Measurements from ENCODE around the gene GIPC3. TPM values are rescaled to one million over a fixed set of nuclear protein-coding genes. Genes with fewer than 3 reads are reported as not detected.

Gene GIPC3, protein sequence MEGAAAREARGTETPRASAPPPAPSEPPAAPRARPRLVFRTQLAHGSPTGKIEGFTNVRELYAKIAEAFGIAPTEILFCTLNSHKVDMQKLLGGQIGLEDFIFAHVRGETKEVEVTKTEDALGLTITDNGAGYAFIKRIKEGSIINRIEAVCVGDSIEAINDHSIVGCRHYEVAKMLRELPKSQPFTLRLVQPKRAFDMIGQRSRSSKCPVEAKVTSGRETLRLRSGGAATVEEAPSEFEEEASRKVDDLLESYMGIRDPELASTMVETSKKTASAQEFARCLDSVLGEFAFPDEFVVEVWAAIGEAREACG
- total RNA-seq (2014; rRNA removed; shearing (Covaris generic); ENCODE audit: low replicate concordance), result not detected in 2 replicates

DNA sequence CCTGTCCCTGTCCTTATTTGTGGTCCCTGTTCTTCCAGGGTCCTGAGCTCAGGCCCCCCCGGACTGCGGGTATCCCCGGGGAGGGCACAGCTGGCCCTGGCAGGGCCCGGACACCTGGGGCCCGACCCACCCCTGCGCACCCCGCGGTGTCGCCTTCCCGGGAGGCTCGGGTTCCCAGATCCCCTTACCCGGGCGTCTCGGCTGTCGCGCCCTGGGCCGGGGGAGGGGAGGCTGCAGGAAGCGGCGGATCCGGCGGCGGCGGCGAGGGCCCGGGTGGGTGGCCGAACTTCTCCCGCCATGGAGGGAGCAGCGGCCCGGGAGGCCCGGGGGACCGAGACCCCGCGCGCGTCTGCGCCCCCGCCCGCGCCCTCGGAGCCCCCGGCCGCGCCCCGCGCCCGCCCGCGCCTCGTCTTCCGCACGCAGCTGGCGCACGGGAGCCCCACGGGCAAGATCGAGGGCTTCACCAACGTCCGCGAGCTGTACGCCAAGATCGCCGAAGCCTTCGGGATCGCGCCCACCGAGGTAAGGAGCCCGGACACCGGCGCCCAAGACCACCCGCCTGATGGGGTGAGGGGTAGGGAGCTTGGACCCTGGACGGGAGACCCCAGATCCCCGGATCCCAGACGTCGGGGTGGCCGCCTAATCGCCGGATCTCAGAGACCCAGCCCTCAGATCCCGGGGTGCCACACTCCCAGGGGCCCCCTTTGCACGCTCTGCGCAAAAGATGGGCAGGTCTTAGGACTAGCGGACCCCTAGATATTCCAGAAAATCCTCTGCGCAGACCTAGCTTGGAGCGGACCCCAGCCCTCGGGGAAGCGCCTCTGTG lies at the start of gene GIPC3:
GIPC3 (plus strand) TSS at position 178 of the 826 bp plus-strand sequence; CDS start at position 298, 120 bp downstream.
- in situ Hi-C loops (cut with HindIII; ENCODE audit: low pct_unique_long_range_greater_than_20kb, low sequenced_read_pairs), result no loop called here
- DNase-seq (ENCODE audit: low read depth), result no peak

DNA sequence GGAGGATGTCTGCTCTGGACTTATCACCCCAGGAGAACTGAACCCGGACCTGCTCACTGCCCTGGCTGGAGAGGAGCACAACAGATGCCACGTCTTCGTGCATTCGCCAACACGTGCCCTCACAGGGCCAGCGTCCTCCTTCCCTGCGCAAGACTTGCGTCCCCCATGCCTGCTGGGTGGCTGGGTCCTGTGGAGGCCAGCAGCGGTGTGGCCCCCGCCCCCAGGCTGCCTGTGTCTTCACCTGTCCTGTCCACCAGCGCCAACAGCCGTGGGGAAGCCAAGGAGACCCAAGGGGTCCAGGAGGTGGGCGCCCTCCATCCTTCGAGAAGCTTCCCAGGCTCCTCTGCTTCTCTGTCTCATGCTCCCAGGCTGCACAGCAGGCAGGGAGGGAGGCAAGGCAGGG lies 49.7 kb upstream of the GIPC3 start:
- DNase-seq (ENCODE audit: low read depth), result no peak
- in situ Hi-C loops (cut with HindIII; ENCODE audit: low pct_unique_long_range_greater_than_20kb, low sequenced_read_pairs), result no loop called here

DNA sequence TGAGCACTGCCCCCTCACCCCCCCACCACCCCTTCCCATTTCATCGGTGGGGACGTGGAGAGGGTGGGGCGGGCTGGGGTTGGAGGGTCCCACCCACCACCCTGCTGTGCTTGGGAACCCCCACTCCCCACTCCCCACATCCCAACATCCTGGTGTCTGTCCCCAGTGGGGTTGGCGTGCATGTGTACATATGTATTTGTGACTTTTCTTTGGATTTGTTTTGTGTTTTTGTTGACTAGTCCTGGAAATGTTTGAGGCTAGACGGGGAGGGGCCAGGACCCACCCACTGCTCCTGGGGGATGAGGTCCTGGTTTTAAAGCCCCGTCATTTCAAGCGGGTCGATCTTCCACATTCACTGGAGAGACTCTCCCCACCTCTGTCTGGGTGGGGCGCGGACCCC lies 49.3 kb upstream of the GIPC3 start:
- in situ Hi-C loops (cut with HindIII; ENCODE audit: low pct_unique_long_range_greater_than_20kb, low sequenced_read_pairs), result no loop called here
- no peak for DNase-seq (ENCODE audit: low read depth)

DNA sequence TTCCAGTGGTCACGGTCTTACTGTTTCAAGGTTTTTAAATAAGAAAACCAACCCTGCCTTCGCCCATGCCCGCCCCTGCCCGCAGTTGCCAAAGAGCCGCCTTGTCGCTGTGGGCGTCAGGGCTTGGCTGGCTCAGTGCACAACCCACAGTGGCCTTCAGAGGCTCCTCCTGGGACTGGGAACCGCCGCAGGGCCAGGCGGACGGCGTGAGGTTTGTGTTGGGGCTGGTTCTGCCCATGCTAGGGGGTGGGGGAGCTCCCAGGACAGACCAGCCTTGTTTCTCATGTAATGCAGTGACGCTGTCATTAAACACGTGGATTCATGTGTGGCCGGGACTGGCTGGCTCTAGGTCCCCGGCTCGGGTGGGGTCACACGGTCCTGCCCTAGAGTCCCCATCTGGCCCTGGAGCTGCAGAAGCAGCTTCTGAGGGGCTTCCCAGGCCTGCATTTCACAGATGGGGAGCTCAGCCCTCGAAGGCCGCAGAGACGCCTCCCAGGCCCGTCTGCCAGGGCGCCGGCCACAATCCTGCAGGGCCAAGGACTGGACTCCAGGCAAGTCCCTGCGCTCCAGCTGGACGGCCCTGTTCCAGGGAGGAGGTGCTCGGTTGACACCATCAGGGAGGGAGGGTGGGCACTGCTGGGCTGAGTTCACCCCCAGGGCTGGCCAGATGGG lies 48.7 kb upstream of the GIPC3 start:
- DNase-seq (ENCODE audit: low read depth), result no peak
- in situ Hi-C loops (cut with HindIII; ENCODE audit: low pct_unique_long_range_greater_than_20kb, low sequenced_read_pairs), result no loop called here

DNA sequence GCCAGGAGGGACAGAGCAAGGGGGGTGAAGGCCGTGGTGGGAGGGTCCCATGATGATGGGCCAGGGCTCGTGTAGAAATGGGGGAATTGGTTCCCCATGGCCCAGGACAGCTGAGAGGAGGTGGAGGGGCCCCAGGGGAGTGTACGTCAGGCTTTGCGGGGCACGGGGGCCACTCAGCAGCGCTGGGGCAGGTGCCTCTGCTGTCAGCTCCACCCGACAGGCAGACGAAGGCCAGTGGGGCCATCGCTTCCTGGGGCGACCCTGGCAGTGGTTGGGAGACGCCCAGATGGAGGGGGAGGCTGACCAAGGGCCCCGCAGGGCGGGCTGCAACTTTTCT lies 48.2 kb upstream of the GIPC3 start:
- in situ Hi-C loops (cut with HindIII; ENCODE audit: low pct_unique_long_range_greater_than_20kb, low sequenced_read_pairs), result no loop called here
- DNase-seq (ENCODE audit: low read depth), result no peak

DNA sequence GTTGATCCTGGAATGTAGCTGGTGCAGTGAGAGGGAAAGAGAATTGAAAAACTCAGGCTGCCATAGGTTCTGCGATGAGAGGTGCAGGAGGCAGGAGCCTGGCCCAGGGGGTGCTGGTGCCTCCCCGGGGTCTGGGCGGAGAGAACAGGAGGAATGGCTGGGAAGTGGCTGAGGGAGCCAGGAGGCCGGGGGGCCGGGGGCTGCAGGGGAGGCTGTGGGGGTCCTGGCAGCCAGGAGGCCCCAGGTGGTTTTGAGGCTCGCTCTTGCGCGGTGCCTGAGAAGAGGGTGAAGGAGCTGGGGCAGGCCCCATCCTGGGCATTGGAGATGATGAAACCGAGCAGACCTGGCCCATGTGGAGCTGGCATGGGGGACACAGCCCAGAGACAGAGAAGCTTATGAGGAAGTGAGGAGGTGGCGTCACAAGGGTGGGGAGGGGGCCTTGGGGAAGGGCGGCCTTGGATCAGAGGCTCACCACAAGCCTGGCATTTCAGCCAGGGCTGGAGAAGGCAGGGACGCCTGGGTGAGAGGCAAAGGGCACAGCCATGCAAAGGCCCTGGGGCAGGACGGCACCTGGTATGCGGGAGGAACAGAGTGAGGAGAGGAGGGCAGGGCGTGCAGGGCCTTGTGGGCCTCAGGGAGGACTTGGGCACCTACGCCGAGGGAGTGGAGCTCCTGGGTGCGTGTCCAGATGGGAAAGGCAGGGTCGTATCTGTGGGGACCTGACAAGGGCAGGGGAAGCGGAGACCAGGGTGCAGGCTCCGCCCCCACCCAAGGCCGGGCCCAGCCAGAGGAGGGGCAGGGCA lies 47.6 kb upstream of the GIPC3 start:
- DNase-seq (ENCODE audit: low read depth), result no peak
- in situ Hi-C loops (cut with HindIII; ENCODE audit: low pct_unique_long_range_greater_than_20kb, low sequenced_read_pairs), result no loop called here

DNA sequence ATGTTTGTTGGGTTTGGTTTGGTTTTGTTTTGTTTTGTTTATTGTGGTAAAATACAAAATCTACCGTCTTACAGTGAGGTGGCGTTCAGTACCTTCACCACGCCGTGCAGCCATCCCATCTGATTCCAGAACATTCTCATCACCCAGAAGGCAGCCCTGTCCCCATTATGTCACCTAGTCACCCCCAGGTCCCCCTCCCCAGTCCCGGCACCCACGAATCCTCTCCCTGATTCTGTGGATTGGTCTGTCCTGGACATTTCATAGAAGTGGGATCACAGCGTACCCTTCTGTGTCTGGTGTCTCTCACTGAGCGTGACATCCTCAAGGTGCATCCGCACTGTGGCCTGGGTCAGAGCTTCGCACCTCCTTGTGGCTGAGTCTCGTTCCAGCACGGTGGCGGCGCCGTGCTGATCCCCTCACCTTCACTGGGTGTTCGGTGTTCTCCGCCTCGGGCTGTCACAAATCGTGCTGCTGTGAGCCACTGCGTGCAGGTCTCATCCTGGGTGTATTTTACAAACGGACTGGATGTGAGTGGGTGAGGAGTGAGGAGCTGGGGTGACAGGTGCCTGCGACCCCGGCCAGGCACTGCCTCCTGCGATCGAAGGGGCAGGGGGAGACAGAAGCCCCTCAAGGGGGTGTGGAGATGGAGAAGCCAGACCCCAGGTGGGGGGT lies 46.9 kb upstream of the GIPC3 start:
- DNase-seq (ENCODE audit: low read depth), result no peak
- in situ Hi-C loops (cut with HindIII; ENCODE audit: low pct_unique_long_range_greater_than_20kb, low sequenced_read_pairs), result no loop called here

DNA sequence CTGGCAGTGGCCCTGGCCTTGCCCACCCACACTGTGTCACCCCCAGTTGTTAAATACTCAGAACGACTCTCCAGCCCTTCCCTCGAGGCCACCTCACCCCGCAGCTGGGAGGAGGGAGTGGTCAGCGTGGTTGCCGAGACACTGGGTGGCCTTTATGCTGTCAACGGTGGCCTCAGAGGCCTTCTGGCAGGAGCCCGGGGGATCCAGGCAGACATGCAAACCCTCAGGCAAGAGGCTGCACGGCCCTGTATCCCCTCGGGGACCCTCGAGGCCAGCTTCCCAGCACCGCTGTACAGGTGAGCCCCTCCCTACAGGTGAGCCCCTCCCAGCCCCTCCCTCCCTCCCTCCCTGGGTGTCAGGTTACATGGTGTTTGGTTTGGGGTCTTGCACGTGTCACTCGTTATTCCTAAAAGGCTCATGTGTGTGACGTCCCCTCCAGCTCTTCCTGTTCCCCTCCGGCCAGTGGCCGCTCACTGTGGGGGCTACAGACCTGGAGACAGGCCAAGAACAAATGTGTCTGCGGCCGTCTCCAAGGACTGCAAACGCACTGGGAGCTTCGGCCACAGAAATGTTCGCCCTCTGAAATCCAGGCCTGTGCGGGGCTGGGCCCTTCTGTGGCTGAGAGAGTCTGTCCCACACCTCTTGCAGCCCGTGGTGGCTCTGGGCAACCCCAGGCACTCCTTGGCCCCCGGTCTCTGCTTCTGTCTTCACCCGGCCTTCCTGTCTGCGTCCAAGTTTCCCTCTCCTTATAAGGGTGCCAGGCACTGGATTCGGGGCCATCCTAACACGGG lies 46.1 kb upstream of the GIPC3 start, which contains the start of gene TEKTIP1:
TEKTIP1 (plus strand) TSS at position 210 of the 791 bp plus-strand sequence; CDS start at position 214, 4 bp downstream.
- in situ Hi-C loops (cut with HindIII; ENCODE audit: low pct_unique_long_range_greater_than_20kb, low sequenced_read_pairs), result no loop called here
- DNase-seq (ENCODE audit: low read depth), result no peak

DNA sequence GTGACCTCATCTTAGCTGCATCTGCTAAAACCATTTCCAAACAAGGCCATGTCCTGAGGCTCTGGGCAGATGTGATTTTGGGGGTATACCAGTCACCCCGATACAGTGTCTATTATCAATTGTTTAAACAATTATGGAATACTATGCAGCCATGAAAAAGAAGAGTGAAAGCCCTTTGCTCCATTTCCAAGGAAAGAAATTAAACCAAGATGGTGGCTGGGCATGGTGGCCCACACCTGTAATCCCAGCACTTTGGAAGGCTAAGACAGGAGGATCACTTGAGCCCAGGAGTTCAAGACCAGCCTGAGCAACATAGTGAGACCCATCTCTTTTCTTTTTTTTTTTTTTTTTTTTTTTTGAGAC lies 45.5 kb upstream of the GIPC3 start:
- no peak for DNase-seq (ENCODE audit: low read depth)
- in situ Hi-C loops (cut with HindIII; ENCODE audit: low pct_unique_long_range_greater_than_20kb, low sequenced_read_pairs), result no loop called here

DNA sequence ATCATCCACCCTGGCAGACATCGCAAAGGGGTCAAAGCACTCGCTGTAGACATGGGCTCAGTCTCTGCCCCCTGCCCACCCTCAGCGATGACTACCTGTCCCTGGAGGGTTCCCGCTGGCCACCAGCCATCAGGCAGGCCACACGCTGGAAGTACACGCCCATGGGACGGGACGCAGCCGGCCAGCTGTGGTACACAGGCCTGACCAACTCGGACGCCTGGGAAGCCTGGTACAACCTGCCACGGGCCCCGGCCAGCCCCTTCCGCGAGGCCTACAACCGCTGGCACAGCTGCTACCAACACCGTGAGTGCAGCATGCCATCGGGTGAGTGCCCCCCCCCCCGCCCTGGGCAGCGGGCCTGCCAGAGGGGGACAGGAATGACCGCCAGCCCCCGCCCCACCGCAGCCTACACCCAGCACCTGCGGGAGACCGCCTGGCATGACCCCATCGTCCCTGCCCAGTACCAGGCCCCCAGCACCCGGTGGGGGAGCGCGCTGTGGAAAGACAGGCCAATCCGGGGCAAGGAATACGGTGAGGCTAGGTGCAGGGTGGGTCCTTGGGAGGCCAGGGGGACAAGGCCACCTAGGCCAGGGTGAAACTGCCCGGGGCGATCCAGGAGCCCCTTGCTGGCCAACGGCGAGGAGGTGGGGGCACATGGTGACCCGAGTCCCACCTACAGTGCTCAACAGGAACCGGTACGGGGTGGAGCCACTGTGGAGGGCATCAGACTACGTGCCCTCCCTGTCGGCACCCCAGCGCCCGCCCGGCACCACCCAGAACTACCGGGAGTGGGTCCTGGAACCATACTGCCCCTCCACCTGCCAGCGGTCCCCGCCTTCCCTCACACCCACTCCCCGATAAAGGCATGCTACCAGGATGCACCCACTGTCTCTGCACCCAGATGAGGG lies 41.9 kb upstream of the GIPC3 start:
- in situ Hi-C loops (cut with HindIII; ENCODE audit: low pct_unique_long_range_greater_than_20kb, low sequenced_read_pairs), result no loop called here
- no peak for DNase-seq (ENCODE audit: low read depth)

DNA sequence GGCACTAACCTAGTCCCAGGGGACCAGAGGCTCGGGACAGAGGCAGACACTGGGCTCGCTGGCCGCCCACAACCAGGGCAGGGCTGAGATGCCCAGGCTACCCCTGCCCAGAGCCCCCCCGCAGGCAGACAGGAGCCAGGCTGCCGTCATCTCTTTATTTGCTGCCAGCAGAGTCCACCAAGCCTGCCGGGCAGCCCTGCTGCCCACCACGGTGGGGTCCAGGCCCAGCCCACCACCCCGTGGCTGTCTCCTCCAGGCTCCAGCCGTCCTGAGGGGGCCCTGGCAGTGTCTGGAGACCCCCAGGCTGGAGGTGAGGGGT lies 41.3 kb upstream of the GIPC3 start:
- no peak for DNase-seq (ENCODE audit: low read depth)
- in situ Hi-C loops (cut with HindIII; ENCODE audit: low pct_unique_long_range_greater_than_20kb, low sequenced_read_pairs), result no loop called here

DNA sequence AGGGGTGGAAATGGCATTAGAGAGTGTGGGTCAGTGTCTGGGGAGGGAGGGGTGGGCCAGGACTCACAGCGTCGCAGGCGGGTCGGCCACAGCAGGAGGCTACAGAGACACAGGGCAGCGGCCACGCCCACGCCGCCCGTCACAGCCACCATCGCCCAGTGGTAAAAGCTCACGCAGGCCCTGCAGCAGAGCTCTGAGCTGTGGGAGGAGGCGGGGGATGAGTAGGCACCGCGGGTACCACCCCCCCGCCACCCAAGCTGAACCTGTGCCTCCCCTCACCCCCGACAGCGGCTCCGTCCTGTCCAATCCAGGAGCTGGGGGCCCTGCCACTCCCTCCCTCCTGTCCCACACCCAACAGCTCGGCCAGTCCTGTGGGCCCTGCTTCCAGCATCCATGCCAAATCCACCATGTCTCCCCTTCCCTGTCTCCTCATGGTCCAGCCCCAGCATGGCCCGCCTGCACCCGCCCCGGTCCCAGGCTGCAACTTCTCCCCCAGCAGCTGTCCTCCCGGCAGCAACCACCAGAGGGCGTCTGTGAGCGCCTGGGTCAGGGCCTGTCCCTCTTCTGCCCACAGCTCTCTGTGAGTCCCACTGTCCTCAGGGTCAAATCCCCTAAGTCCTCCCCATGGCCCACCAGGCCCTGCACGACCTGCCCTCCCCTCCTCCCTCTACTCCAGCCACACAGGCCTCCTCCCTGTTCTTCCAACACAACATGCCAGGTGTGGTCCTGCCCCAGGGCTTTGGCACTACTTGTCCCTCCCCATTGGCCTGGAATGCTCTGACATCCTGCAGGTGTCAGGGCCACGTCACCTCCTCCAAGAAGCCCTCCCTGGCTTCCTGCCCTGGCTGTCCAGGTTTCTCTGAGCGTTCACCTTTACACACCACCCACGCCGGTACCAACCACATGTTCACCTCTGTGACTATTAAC lies 40.3 kb upstream of the GIPC3 start:
- peak; percentile 34 for DNase-seq (ENCODE audit: low read depth)
- in situ Hi-C loops (cut with HindIII; ENCODE audit: low pct_unique_long_range_greater_than_20kb, low sequenced_read_pairs), result no loop called here

DNA sequence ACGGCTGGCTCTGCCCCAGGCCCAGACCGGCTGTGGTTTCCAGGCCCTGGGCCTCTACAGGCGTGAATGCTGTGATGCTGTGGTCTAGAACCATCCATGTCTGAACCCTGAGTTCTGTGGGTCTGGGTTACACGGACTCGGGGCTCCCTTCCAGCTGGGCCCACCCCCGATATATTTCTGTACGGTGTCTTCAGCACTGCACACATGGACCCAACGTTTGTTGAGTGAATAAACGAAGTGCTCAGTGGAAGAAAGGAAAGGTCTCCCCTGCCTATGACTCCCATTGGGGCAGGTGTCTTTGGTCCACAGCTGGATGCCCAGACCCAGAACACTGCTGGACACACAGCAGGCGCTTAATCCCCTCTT lies 39.6 kb upstream of the GIPC3 start:
- no peak for DNase-seq (ENCODE audit: low read depth)
- in situ Hi-C loops (cut with HindIII; ENCODE audit: low pct_unique_long_range_greater_than_20kb, low sequenced_read_pairs), result no loop called here

DNA sequence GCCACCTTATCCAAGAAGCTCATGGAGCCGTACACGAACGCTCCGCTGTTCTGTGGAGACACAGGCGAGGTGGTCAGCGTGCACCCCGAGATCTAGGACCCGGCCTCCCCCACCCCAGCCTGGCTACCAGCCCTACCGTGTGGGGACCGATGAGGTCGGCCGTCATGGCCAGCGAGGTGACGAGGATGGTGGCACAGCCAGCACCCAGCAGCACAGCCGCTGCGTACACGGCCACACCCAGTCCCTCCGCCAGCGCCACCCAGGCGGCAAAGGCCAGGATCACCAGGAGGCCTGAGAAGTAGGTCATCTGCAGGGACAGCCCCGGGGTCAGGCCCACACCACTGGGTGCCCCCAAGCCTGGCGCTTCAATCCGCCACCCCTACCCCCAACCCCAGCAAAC lies 39.2 kb upstream of the GIPC3 start:
- in situ Hi-C loops (cut with HindIII; ENCODE audit: low pct_unique_long_range_greater_than_20kb, low sequenced_read_pairs), result no loop called here

DNA sequence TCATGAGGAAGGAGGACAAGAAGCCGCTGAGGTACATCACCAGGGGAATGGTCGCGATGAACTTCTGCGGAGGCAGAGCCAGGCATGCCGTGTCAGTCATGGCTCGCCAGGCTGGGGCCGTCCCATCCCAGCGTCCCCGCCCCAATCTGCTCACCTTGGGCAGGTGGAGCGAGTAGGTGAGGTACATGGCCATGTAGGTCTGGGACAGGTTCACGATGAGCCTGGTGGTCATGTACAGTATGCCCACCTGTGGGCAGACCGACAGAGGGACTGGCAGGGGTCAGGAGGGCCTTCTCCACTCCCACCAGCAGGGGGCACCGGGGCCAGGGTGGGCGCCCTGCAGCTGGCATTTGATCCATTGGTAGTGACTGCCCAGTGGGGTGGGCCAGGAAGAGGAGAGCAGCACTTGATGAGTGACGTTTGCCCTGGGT lies 38.0 kb upstream of the GIPC3 start:
- in situ Hi-C loops (cut with HindIII; ENCODE audit: low pct_unique_long_range_greater_than_20kb, low sequenced_read_pairs), result no loop called here
- DNase-seq (ENCODE audit: low read depth), result no peak

More for the DNA sequence above, 39.2 kb upstream of the GIPC3 start:
- no peak for DNase-seq (ENCODE audit: low read depth)
